Gastroesophageal sphincter (tissue), 3 donors: ENCODE data around the gene RHBDD3.

ENCODE experiments used
- CTCF ChIP-seq, 4 experiments: fragments of 200-600 bp in 2 of 4; fragments of 450-650 bp in 2 of 4; sonication (generic) in 1 of 4; IDR thresholded peaks; one replicate each; pipeline ENCODE4 v1.5.1; 2017 to 2019; ENCODE audit warnings: antibody characterized with exemption in 4 of 4, mild to moderate bottlenecking in 2 of 4, moderate library complexity in 2 of 4
- POLR2A ChIP-seq, 2 donors: fragments of 450-650 bp; IDR thresholded peaks; one replicate each; pipeline ENCODE4 v1.6.1; 2017; ENCODE audit warnings: antibody characterized with exemption in 2 of 2, mild to moderate bottlenecking in 2 of 2, moderate library complexity in 1 of 2

- no peak for TF ChIP-seq POLR2A (IDR thresholded peaks at IDR 0.05)
- TF ChIP-seq CTCF (IDR thresholded peaks at IDR 0.05), result no peak
Measured at GRCh38 chr22:29272624-29273023, 4.8 kb upstream of the RHBDD3 start.
